GM21381 (cell line): ENCODE data around the gene FAM227B.
"Not testable (repeated sequence)": the region's sequence is repeated elsewhere in the genome, so short reads cannot be mapped to it uniquely, and the experiment has no call there.

ENCODE experiments used
- ATAC-seq: cut with Tn5 transposase; IDR thresholded peaks from one replicate; pipeline ENCODE4 v1.9.1; 2021; ENCODE audit warnings: mild to moderate bottlenecking, moderate library complexity; ENCODE audit not compliant: unreplicated experiment

FAM227B gene

DNA sequence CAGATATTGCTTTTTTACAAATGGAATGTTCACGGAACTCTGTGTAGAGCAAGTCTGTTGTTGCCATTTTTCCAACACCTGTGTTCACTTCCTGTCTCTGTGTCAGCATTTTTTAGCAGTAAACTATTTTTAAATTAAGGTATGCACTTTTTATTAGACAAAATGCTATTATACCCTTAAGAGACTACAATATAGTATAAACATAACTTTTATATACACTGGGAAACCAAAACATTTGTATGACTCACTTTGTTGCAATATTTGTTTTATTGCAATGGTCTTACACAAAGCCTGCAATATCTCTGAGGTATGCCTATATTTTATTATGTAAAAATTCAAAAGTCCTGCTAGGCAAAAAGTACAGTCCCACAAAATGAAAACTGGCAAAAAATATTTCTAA lies 237.4 kb downstream of the FAM227B start:
- no peak for ATAC-seq

DNA sequence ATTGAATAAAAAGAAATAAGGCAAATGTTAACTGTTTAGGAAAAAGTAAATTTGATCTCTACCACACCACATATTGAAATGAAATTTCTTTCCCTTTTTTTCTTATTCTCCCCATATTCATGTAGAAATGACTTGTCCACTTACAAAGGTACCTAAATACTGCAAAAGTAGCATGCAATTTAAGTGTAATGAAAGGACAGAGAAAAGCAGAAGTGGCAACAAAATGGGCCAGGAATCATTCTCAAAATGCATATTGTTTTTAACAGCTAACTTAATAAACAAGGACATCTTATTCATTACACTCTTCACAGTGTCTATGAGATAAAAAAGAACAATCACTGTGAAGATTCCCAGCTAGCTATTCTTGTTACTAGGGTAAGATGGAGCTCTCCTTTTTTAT lies 238.2 kb downstream of the FAM227B start:
- no peak for ATAC-seq

- no peak for ATAC-seq
These were observed 239.7 kb downstream of the FAM227B start for GRCh38 chr15:49380912-49381311.

DNA sequence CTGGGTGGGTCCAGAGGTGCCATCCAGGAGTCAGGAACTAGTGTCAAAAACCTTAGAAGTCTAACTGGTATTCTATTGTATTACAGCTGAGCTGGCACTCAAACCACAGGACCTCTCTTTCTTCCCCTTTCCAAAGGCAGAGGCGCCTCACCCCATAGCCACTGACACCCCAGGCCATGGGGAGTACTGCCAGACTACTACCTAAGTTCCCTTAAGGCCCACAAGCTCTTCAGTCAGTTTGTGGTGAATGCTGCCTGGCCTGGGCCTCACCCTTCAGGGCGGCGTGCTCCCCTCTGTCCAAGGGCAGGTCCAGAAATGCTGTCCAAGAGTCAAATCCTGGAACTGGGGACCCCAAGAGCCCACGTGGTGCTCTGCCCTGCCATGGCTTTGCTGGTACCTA lies 240.6 kb downstream of the FAM227B start:
- no peak for ATAC-seq

DNA sequence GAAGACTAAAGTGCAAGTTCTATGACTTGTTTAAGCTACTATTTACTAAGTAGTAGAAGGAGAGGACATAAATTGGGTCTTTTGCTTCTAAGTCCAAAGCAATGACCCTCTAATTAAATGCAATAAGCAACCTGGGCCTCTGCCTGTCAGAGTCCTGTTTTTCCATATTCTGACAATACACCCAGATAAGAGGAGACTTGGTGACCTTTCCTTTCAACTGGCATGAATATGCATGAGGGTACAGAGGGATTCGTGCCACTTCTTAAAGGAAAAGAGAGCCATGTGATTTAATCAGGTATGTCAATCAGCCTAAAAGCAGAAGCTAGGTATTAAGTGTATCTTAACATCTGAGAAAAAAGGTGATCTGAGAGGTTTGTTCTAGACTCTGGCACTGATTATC lies 248.3 kb downstream of the FAM227B start:
- ATAC-seq, result no peak

DNA sequence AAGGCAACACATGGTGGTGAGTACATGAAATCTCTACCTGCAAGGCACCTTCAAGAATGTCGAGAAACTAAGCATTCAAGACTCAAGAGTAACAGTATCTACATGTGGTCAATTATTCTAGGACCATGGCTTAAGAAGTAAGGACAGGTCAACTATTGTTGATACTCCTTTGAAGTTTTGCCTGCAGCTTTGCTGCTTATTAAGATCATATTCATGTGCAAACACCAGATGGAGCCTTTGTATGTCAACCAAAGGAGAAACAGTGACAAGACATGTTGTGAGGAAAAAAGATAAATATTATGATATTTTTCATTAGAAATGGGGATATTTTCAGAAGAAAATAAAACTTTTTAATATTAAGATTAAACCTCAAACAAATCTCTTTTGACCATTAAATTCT lies 249.8 kb downstream of the FAM227B start:
- no peak for ATAC-seq

DNA sequence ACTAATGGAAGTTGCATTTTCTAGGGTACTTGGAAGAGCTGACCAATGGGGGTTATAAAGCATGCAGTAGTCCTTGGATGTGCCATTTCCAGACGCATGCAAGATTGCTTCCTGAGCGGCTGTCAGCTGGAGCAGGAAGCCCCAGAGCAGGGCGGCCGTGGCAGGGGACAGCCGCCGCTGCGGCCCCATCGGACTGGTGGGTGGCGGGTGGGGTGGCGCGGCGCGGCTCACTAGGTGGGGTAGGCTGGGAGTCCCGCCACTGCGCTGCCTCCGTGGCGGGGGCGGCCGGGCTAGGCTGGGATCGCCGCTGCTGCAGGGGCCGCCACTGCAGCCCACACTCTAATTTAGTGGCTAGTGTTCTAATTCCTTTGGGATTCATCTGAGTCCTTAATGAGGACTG lies 254.1 kb downstream of the FAM227B start:
- ATAC-seq, result no peak

- ATAC-seq, result no peak
These were observed 259.2 kb downstream of the FAM227B start for GRCh38 chr15:49361370-49361769.

- not testable (repeated sequence) for ATAC-seq
These were observed 266.2 kb downstream of the FAM227B start for GRCh38 chr15:49354439-49354838.

GRCh38 chr15:49343546-49343945 lies 277.1 kb downstream of the FAM227B start:
- no peak for ATAC-seq

DNA sequence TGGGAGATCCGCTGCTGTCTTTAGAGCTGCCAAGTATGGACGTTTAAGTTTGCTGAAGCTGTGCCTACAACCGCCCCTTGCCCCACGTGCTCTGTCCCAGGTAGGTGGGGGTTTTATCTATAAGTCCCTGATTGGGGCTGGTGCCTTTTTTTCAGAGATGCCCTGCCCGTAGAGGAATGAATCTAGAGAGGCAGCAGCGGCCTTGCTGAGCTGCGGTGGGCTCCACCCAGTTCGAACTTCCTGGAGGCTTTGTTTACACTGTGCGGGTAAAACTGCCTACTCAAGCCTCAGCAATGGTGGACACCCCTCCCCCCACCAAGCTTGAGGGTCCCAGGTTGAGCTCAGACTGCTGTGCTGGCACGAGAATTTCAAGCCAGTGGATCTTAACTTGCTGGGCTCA lies 281.0 kb downstream of the FAM227B start:
- no peak for ATAC-seq

GRCh38 chr15:49331951-49332350 lies 288.7 kb downstream of the FAM227B start:
- no peak for ATAC-seq

- no peak for ATAC-seq
These were observed 289.2 kb downstream of the FAM227B start for GRCh38 chr15:49331442-49331841.

GRCh38 chr15:49330166-49330565 lies 290.5 kb downstream of the FAM227B start:
- ATAC-seq, result no peak

DNA sequence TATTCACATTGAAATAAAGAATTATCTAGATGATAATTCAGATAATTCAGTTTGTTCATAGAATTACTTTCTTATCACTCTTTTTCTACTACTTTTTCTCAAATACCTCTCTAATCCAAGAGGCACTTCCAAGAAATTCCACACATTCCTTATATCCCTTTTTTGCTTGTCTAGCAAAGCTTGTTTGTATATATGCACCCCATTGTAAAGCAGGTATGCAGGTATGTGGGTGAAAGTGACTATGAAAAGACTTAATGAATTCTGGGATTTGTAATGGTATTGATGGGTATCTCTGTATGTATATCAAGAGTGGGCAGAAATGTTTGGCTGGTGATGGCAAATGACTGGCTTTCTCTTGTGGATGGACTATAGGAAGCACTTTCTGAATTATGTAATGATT lies 291.7 kb downstream of the FAM227B start:
- ATAC-seq, result no peak

DNA sequence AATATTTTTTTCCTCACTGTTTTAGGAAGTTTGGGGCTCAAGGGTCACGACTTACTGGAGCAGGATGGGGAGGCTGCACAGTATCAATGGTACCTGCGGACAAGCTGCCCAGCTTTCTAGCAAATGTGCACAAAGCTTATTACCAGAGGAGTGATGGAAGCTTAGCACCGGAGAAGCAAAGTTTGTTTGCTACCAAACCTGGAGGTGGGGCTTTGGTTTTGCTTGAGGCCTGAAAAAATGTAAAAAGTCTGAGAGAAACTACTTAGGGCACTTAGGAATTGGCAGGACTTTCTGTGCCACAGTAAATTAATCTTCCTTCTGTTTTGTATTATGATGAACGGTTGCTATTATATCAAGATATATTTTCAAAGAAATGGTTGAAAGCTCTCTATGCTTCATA lies 292.7 kb downstream of the FAM227B start:
- no peak for ATAC-seq

DNA sequence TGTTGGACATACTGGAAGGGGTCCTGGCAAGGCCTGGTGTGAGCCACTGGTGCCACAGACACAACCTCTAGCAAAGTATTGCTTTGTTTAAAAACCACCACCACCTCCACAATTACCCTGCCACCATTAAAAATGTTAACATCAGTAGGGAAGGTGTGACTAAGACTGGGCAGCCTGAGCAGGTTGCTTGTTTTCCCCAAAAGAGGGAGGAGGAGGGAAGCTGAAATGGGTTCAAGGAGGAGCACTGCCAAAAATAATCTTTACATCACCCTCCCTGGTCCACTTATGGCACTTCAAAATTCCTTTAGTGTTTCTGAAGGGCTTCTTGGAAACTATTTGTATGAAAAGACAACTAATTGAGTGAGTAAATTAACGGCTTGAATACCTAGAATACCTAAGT lies 297.4 kb downstream of the FAM227B start:
- no peak for ATAC-seq

DNA sequence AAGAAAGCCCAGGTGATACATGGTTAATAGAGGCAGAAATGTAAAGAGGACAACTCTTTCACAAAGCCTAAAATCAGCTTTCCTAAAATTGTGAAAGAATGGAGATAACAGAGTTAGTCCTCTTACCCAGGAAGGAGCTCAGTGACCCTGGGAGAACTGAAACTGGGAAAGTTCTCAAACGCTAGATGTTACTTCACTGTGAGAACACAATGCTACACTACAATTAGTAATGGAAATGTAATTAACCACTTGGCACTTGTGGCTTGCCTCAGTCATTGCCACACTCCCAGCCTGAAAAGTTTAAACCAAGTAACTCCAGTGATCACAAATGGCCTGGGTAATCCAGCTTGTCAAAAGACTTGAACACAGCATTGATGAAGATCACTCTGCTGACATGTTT lies 300.3 kb downstream of the FAM227B start:
- no peak for ATAC-seq

DNA sequence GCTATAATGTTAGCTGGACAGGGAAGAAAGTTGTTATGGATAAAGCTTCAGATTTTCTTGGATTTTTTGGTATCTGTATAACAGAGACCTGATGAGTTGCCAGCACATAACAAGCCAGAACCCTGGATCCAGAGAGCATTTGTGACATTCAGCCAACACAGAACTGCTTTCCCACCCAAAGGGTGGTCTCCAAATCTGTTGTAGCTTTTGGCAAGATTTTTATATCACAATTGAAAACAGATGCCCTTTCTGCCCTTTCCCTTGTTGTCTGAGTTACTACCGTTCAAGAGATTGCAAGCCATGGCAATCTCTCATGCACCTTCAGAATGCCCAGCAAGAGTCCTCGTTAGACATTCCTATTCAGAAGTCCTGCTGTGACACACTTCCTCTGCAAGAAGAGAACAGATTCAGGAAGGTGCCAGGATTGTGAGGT lies 305.2 kb downstream of the FAM227B start:
- no peak for ATAC-seq

- ATAC-seq, result no peak
These were observed 305.9 kb downstream of the FAM227B start for GRCh38 chr15:49314716-49315115.

GRCh38 chr15:49313650-49314049 lies 307.0 kb downstream of the FAM227B start:
- no peak for ATAC-seq

DNA sequence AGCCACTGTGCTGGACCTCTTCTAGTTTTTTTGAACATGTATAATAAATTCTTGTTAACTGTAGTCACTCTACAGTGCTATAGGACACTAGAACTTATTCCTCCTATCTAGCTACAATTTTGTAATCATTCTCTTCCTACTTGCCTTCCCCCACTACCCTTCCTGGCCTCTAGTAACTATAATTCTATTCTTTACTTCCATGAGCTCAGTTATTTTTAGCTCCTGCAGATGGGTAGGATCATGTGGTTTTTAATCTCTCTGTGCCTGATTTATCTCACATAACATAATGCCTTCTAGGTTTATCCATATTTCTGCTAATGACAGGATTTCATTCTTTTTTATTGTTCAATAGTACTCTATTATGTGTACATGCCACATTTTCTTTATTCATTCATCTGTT lies 310.7 kb downstream of the FAM227B start:
- no peak for ATAC-seq

- ATAC-seq, result no peak
These were observed 311.9 kb downstream of the FAM227B start for GRCh38 chr15:49308686-49309085.

GRCh38 chr15:49306551-49306950 lies 314.1 kb downstream of the FAM227B start:
- no peak for ATAC-seq
